Activated T-cell treated with anti-CD3 and anti-CD28 coated beads for 48 hours (primary cell): ENCODE results near the gene ELAPOR1.

Experiments used
- DNase-seq: peaks from one replicate; pipeline ENCODE4 v3.0.0-alpha.2; 2020; ENCODE audit warnings: low read depth

ELAPOR1 gene

GRCh38 chr1:109113590-109114341 is at the start of gene ELAPOR1:
Gene ELAPOR1 (plus strand): TSS chr1:109114115. CDS start chr1:109114184, 69 bp downstream.
- peak; percentile 63 for DNase-seq

DNA sequence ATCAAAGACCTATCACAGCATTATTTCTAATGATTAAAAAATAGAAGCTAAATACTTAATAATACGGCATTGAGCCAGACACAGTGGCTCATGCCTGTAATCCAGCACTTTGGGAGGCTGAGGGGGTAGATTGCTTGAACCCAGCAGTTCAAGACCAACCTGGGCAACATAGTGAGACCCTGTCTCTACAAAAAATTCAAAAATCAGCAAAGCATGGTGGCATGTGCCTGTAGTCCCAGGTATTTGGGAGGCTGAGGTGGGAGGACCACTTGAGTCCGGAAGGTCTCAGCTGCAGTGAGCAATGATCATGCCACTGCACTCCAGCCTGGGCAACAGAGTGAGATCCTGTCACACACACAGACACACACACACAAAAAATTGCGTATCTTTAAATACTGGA is 48.8 kb upstream of the ELAPOR1 start:
- no peak for DNase-seq

- DNase-seq, result no peak
Measured at GRCh38 chr1:109067883-109068282, 46.0 kb upstream of the ELAPOR1 start.

GRCh38 chr1:109069294-109069693 is 44.6 kb upstream of the ELAPOR1 start:
- DNase-seq, result no peak

GRCh38 chr1:109075531-109076490 is 38.1 kb upstream of the ELAPOR1 start, which contains the start of gene TAF13:
Gene TAF13 (minus strand): TSS chr1:109076003. CDS start chr1:109075947, 56 bp downstream.
- DNase-seq, result peak; percentile 88

DNA sequence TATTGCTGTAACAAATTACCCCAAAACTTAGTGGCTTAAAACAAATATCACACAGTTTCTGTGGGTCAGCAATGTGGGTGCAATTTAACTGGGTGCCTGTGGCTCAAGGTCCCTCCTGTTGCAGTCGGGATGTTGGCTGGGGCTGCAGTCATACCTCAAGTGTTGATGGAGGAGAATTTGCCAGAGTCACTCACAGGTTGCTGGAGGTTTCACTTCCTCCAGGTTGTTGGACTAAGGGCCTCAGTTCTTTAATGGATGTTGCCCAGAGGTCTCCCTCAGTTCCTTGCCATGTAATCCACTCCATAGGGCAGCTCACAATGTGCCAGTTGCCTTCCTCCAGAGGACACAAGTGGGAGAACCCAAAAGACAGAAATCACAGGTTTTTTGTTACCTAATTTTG is 35.6 kb upstream of the ELAPOR1 start:
- DNase-seq, result no peak

DNA sequence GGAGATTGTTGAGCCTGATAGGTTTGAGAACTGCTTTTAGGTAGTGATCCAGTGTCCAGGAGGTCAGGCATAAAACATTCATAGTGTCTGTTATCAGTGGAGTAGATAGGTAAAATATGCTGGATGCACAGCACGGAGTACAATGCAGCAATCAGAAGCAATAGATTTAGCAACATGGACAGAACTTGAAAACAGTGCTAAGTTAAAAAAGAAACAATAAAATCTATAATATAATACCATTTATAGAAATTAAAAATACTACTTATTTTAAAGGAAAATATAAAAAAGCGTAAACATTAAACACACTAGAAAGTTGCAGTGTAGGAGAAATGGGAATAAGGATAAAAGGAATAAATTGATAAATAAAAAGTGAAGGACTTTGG is 34.7 kb upstream of the ELAPOR1 start:
- DNase-seq, result no peak

DNA sequence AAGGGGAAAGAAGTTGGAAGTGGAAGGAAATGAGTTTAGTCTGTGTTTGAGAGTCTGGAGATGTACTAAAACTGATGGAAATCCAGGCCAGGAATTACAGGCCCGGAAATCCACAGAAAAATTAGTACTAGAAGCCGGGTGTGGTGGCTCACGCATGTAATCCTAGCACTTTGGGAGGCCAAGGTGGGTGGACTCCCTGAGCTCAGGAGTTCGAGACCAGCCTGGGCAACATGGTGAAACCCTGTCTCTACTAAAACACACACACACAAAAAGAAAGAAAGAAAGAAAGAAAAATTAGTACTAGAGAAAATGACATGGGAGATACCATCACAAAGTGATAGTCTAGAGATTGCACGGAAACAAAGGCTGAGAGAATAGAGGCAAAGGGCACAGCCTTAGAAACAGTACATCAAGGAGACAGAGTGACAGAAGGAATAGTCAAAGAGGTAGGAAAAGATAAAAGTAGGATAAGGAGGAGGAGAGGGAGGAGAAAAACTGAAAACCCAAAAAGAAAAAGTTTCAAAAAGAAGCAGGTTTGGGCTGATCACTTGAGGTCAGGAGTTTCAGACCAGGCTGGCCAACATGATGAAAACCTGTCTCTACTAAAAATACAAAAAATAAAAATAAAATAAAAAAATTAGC is 33.4 kb upstream of the ELAPOR1 start:
- no peak for DNase-seq

GRCh38 chr1:109083501-109083900 is 30.4 kb upstream of the ELAPOR1 start:
- DNase-seq, result no peak

GRCh38 chr1:109083923-109084322 is 30.0 kb upstream of the ELAPOR1 start:
- DNase-seq, result no peak

DNA sequence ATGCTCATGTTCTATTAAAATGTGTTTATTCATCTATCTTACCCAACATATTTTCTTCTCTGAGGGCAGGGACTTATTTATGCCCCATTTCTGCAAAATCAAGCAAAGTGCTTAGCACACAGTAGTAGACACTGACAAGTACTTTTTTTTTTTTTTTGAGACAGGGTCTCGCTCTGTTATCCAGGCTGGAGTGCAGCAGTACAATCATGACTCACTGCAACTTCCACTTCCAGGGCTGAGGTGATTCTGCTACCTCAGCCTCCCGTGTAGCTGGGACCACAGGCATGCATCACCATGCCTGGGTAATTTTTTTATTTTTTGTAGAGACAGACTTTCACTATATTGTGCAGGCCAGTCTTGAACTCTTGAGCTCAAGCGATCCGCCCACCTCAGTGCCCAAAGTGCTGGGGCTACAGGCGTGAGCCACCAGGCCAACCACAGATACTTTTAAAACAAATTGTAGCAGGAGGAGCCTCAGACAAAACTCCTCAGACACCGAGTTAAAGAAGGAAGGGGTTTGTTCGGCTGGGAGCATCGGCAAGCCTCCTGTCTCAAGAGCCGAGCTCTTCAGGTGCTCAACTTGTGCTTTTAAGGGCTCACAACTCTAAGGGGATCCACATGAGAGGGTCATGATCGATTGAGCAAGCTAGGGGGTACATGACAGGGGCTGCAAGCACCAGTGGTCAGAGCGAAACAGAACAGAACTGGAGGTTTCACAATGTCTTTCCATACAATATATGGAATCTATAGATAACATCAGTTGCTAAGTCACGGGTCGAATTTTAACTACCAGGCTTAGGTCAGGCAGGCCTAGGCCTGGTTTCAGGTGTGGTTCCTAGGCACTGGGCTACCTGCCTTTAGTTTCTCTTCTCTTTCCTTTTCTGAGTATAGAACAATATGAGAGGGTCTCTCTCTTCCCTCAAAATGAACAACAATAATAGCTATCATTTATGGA is 29.1 kb upstream of the ELAPOR1 start:
- DNase-seq, result no peak

DNA sequence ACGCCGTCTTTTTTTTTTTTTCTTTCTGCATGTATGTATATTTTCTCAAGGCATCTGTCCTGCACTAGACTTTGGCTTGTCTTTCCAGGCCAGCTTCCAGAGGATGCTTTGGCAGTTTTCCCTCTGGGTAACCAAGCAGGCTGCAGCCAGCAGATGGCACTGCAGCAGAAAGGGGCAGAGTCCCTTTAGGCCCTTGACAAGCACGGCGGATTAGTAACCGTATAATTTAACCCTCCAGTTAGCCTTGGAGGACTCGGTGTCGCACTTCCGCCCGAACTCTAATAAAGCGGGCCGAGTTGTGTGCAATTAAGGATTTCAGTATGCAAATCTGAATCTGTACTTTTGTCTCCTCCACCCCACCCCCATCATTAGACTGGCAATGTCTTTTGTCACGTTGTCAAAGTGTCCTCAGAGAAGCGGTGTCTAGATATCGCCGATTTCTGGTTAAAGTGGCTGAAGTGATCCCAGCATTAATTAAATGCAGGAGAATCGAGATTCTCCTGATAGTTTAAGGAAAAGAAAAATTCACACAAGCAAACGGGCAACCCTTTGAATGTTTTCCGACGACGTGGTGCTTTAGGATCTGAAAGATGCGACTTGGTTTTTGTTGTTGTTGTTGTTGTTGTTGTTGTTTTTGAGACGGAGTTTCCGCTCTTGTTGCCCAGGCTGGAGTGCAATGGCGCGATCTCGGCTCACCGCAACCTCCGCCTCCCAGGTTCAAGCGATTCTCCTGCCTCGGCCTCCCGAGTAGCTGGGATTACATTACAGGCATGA is 24.5 kb upstream of the ELAPOR1 start:
- no peak for DNase-seq

DNA sequence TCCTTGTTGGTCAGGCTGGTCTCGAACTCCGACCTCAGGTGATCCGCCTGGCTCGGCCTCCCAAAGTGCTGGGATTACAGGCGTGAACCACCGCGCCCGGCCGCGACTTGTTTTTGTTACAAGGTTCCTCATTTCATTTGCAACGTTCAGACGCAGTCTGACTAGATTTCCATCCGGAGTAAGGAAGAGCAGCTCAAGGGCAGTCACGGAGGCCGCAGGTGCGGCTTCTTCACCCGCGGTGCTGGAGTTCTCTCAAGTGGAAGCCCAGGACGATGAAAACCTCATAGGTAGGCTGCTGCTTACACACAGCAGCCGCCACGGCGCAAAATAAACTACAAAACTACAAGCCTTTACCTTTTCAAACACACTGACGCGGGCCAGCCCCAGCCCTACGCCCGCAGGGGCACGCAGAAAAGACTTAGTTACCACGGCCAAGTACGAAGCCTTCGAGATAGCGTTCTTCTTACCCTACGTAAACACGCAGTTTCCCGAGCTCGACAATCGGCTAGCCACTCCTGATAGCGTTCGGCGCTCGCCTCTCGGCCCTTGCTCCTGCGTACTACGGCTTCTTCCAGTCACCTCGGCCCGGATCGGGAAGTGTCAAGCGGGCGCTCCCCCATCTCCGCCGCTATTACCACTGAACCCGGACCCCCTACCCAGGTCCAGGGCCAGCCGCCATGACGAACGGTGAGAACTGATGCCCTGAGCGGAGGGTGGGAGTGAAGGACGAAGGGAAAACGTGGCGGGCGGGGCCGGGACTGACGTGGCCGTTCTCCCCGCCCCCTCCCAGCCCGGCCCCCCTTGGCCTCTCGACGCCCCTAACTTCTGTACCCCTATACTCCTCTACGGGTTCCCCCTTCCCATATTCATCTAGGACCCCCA is 23.5 kb upstream of the ELAPOR1 start, which contains the start of gene TMEM167B:
TMEM167B (plus strand) TSS at position 569 of the 882 bp plus-strand sequence; CDS start at position 678, 109 bp downstream.
- DNase-seq, result peak; percentile 81

DNA sequence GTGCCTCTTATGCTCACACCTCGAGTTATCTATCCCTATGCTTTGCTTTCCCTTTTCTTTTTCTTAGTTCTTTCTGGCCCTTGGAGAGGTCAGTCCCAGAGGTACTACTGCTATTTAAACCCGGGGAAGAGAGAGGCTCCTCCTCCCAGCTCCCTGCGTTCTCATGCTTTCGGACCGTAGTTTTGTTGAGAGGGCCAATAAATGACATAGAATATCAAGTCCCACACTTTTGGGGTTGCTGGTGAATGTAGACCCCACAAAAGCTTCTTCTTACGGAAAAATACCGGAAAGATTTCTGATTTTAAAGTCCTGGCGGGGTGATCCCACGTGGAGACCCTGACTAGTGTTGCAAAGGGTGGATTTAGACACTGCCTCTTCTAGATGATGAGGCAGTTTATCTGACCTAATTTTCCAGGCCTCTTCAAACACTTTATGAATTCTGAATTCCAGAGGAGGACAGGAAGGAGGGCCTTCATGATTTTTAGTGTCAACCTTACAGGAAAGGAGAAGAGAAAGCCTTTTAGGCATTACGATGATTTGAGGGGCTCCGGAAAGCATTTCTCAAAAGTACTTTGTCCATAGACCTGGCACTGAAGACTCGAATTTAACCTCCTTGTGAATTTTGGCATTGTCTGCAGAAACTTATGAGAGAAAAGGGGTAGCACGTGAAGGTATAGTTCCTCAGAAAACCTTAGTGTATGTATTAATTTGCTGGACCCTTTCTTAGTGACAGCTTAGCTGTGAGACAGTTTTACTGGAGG is 22.7 kb upstream of the ELAPOR1 start:
- DNase-seq, result no peak

DNA sequence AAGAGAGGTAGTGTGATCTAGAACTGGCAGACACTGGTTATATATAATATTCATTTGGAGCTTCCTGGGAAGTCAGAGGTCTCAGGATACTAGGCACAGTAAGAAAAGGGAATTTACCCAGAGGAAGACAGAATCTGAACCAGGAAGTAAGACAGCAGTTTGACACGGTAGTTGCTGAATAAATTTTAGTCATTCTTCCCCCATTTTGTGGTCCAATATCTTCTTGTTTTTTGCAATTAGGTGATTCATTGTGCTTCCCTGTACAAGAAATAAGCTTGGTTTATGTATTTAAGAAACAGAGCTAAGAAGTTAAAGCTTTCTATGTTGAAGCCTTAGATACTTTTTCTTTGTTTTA is 22.1 kb upstream of the ELAPOR1 start:
- DNase-seq, result no peak

DNA sequence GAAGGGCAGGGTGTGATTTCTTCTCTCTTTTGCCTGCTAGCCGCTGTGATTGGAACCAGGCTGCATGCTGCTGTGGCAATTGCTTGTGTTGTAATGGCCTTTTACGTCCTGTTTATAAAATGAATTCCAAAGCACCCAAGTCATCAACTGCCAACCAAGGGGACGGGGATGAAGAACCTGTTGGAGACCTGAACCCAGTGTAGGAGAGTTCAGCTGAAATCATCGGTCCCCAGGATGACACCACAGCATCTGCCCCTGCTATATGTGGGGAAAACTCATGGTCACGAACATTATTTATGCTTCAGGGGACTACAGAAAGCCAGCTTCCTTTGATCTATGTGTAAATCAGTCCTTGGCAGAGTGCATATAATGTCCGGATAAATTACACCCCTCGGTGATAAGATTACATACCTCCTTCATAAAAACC is 19.5 kb upstream of the ELAPOR1 start:
- DNase-seq, result no peak

DNA sequence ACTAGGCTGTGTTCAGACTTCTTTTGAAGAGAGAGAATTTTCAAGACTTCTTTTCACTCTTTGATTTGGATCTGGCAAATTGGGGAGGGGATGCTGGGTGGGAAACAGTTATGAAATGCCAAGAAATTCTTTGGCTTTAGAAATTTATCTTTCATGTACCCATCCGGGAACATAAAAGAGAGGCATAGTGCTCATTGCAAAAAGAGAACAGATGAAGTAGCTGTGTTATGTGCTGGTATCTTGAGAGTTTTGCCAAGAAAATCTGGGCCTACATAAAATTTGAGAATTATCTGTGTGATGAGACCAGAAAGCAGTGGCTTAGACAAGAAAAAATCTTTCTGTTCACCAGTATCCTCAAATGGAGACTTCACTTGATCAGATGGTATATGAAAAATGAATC is 19.0 kb upstream of the ELAPOR1 start:
- DNase-seq, result no peak

DNA sequence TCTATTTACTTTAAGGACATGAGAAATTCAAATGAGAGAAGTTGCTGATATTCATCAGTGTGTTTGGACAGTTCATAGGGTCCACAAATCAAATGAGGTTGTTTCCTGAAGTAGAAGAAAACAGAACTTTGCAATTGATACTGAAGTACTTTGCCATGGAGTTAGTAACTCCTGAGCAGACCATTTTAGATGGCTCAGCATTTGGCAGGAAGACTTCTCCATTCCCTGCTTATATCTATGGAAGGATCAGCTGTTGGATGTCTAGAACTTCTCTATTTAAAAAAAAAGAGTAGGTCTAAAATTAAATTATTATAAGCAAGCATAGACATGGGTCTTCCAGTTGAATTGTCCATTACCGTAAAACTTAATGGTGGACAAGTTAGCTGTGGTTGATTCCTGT is 18.3 kb upstream of the ELAPOR1 start:
- DNase-seq, result no peak

GRCh38 chr1:109096120-109096519 is 17.8 kb upstream of the ELAPOR1 start:
- no peak for DNase-seq
